ENCODE data around the gene METTL1. TPM values are rescaled to one million over a fixed set of nuclear protein-coding genes. Genes with fewer than 3 reads are reported as not detected.

METTL1 gene
- total RNA-seq, 4 donors from 2014 or later, result 6.5 to 22.7 (median 17.9) TPM

DNA sequence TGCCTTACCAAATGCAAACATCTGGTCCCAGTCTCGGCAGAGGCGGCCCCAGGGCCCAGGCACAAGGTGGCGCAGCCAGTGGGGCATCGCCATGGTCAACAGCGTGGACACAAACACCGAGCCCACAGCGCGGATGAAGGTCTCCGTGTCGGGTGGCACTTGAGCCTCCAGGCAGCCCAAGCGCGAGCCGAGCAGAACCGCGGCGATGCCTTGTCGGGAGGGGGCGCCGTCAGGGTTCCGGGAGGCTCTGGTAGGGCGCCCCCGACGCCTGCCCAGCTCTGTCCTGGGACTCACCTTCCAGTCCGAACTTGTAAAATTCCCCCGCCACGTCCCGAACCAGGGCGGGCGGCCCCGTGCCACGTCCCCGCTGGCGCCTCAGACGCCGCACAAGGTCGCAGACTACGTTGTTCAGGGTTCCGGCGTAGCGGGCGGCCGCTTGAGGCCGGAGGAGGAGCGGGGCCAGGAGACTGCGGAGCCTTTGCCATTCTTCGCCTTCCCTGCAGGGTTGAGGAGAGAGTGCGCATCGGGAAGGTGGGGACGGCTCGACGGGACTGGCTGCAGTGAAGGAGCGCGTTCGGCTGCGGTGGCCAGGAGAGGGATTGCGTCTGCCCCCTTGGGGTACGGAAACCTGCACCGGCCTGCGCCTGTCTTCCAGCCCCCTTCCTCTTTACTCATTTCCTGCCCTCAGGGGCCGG, 6.8 kb downstream of the METTL1 start:
- H3K4me1 ChIP-seq, result peaks cover 16 to 22% of the 10 kb centered on the region in 2 donors
- no peak for DNase-seq
- peaks cover 46 to 57% (median 52%) of the 10 kb centered on the region in 3 donors for H3K27me3 ChIP-seq
- no peaks in the 10 kb centered on the region for H3K9me3 ChIP-seq
- in situ Hi-C loops (cut with MboI; ENCODE audit: low sequenced_read_pairs in 4 of 4) (no loop called here), intact Hi-C loops (cut with DNase I; ENCODE audit: low total_unique reads) (no loop called here)
- H3K4me3 ChIP-seq, result peak overlapping the region; percentile 26 to 52 (median 42)
- H3K36me3 ChIP-seq, result peaks cover 0 to 26% of the 10 kb centered on the region in 2 donors
- TF ChIP-seq POLR2A (IDR thresholded peaks at IDR 0.05), result no peak
- TF ChIP-seq, protein P1, sequence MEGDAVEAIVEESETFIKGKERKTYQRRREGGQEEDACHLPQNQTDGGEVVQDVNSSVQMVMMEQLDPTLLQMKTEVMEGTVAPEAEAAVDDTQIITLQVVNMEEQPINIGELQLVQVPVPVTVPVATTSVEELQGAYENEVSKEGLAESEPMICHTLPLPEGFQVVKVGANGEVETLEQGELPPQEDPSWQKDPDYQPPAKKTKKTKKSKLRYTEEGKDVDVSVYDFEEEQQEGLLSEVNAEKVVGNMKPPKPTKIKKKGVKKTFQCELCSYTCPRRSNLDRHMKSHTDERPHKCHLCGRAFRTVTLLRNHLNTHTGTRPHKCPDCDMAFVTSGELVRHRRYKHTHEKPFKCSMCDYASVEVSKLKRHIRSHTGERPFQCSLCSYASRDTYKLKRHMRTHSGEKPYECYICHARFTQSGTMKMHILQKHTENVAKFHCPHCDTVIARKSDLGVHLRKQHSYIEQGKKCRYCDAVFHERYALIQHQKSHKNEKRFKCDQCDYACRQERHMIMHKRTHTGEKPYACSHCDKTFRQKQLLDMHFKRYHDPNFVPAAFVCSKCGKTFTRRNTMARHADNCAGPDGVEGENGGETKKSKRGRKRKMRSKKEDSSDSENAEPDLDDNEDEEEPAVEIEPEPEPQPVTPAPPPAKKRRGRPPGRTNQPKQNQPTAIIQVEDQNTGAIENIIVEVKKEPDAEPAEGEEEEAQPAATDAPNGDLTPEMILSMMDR (IDR thresholded peaks at IDR 0.05 in 4 of 5, conservative IDR thresholded peaks at IDR 0.05 in 1 of 5), result peak in 2 of 5 experiments; percentile 8 to 25
- no peak for ATAC-seq
- no peak overlapping the region for H3K27ac ChIP-seq

DNA sequence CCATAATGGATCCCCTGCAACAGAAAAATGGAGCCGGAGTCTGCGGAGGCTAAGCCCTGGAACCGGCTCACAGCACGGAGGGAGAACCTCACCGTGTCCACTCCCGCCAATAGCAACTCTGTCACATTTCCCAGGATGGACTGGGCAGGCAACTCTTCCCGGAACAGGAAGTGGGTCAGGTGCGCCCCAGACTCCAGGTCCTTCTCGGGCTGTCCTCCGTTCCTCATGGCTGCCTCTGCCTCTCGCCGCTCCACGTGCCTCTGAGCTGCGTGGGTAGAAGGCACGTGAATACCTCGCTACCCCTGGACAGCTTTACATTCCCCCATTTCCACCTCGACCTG, 7.3 kb downstream of the METTL1 start:
- DNase-seq (no peak), ATAC-seq (no peak)
- H3K36me3 ChIP-seq, result peaks cover 0 to 21% of the 10 kb centered on the region in 2 donors
- peaks cover 16 to 22% of the 10 kb centered on the region in 2 donors for H3K4me1 ChIP-seq
- in situ Hi-C loops (cut with MboI; ENCODE audit: low sequenced_read_pairs in 4 of 4) (no loop called here), intact Hi-C loops (cut with DNase I; ENCODE audit: low total_unique reads) (no loop called here)
- TF ChIP-seq, protein P1 (IDR thresholded peaks at IDR 0.05 in 4 of 5, conservative IDR thresholded peaks at IDR 0.05 in 1 of 5), result no peak
- TF ChIP-seq POLR2A (IDR thresholded peaks at IDR 0.05), result no peak
- H3K27me3 ChIP-seq, result peaks cover 46 to 57% (median 52%) of the 10 kb centered on the region in 3 donors
- H3K4me3 ChIP-seq, result peak overlapping the region; percentile 26 to 52 (median 42)
- no peak overlapping the region for H3K27ac ChIP-seq
- no peaks in the 10 kb centered on the region for H3K9me3 ChIP-seq

- DNase-seq (no peak), ATAC-seq (no peak)
- Histone ChIP-seq H3K27ac (no peak overlapping the region), H3K9me3 (no peaks in the 10 kb centered on the region), H3K4me3 (no peak overlapping the region), H3K27me3 (peaks cover 46 to 57% (median 52%) of the 10 kb centered on the region in 3 donors), H3K36me3 (peaks cover 0 to 19% of the 10 kb centered on the region in 2 donors), H3K4me1 (peaks cover 16 to 22% of the 10 kb centered on the region in 2 donors)
- TF ChIP-seq POLR2A (IDR thresholded peaks at IDR 0.05), result no peak
- TF ChIP-seq, protein P1 (IDR thresholded peaks at IDR 0.05 in 4 of 5, conservative IDR thresholded peaks at IDR 0.05 in 1 of 5), result no peak
- intact Hi-C loops (cut with DNase I; ENCODE audit: low total_unique reads), result no loop called here
- in situ Hi-C loops (cut with MboI; ENCODE audit: low sequenced_read_pairs in 4 of 4), result no loop called here
Observed at GRCh38 chr12:57763881-57764661, 7.8 kb downstream of the METTL1 start.

- Histone ChIP-seq H3K4me1 (peaks cover 16 to 22% of the 10 kb centered on the region in 2 donors), H3K36me3 (peaks cover 0 to 20% of the 10 kb centered on the region in 2 donors), H3K9me3 (no peaks in the 10 kb centered on the region), H3K4me3 (no peak overlapping the region), H3K27ac (no peak overlapping the region), H3K27me3 (peaks cover 46 to 57% (median 52%) of the 10 kb centered on the region in 3 donors)
- intact Hi-C loops (cut with DNase I; ENCODE audit: low total_unique reads), result no loop called here
- ATAC-seq (no peak), DNase-seq (no peak)
- in situ Hi-C loops (cut with MboI; ENCODE audit: low sequenced_read_pairs in 4 of 4), result no loop called here
- TF ChIP-seq POLR2A (IDR thresholded peaks at IDR 0.05), result no peak
- TF ChIP-seq, protein P1 (IDR thresholded peaks at IDR 0.05 in 4 of 5, conservative IDR thresholded peaks at IDR 0.05 in 1 of 5), result no peak
Observed at GRCh38 chr12:57762463-57762862, 9.4 kb downstream of the METTL1 start.
